ENCODE data around the gene PNPLA7. TPM values are rescaled to one million over a fixed set of nuclear protein-coding genes. Genes with fewer than 3 reads are reported as not detected.
"Not testable (repeated sequence)": the region's sequence is repeated elsewhere in the genome, so short reads cannot be mapped to it uniquely, and the experiment has no call there.

The PNPLA7 gene
- total RNA-seq, 1 experiment from 2014 or later, result 0.29 TPM

DNA sequence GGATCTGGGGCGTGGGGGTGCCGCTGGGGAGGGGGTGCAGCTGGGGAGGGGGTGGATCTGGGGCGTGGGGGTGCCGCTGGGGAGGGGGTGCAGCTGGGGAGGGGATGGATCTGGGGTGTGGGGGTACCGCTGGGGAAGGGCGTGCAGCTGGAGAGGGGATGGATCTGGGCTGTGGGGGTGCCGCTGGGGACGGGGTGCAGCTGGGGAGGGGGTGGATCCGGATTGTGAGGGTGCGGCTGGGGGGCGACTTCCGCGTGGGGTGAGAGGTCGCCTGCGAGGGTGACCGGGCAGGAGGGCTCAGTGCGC, 709 bp upstream of the PNPLA7 start:
- DNase-seq (ENCODE audit: low read depth, low spot score); in situ Hi-C loops (cut with HindIII; ENCODE audit: low pct_unique_long_range_greater_than_20kb, low sequenced_read_pairs): not testable (repeated sequence)

DNA sequence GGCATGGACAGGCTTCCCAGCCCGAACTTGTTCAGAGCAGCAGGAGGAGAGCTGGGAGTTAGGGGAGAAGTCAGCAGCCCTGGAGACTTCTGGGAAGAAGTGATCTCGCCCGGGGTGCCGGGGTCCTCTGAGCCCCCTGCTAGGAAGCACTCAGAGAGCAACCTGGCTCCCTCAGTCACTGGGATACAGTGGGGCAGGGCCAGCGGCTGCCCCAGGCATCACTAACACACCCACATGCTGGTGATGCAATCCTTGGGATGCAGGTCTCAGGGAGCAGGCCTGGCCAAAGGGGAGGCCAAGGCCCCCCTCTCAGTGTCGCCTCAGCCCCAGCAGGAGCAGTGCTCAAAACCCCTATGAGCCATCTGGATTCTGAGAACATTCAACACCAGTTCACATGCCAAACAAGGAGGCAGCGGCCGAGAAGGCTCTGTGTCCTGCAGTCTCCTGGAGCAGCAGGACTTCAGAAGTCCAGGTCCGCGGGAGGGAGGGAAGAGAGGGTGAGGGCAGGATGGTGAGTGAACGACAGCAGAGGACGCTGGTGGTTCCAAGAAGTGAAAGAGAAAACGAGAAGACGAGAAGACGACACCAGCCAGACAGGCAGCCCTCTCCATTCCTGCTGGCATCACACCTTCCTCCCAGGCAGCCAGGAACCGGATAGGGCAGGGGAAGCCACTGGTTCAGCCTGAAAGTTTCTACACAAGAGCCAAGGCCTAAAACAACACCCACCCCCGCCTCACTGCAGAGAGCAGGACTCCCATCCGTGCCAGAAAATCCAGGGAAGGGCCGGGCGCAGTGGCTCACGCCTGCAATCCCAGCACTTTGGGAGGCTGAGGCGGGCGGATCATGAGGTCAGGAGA, 2.3 kb downstream of the PNPLA7 start:
- in situ Hi-C loops (cut with HindIII; ENCODE audit: low pct_unique_long_range_greater_than_20kb, low sequenced_read_pairs), result no loop called here
- no peak for DNase-seq (ENCODE audit: low read depth, low spot score)

DNA sequence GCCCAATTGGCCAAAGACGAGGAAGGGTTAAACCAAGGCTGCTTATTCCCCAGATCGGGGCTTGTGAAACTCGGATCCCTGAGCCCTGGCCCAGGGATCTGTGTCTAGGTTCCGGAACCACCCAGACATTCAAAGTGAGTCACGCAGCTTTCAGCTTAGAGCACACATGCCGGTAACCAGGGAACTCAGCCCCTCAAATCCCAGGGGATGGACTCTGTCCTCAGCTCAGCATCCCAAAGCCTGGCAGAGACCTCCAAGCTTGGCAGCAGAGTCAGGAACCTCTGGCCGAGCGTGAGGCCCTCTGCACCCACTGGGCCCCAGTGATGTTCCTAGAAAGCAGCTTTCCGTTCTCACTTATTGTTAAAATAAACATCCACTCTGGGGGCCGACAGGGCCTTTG, 5.1 kb downstream of the PNPLA7 start:
- in situ Hi-C loops (cut with HindIII; ENCODE audit: low pct_unique_long_range_greater_than_20kb, low sequenced_read_pairs), result no loop called here
- DNase-seq (ENCODE audit: low read depth, low spot score), result no peak

DNA sequence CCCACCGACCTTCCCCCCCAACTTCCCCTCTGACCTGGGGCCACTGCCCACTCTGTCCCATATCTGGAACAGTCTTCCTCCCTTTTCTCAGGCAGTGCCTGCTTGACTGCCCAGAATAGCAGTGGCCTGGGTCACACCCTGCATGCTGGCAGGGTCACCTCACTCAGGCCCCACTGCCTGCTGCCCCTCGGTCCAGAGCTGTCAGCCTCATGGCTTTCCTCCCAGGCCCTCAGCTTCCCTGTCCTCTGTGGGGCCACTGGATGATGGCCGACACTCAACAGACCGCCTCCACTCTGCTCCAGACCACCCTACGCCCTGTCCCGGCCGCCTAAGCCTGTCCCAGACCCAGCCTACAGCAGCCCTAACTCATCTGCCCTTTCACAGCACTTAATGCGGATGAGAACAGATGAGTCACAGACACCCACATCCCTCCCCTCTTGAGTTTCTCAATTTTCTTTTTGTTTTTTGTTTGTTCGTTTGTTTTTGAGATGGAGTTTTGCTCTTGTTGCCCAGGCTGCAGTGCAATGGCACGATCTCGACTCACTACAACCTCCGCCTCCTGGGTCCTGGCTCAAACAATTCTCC, 5.9 kb downstream of the PNPLA7 start:
- no peak for DNase-seq (ENCODE audit: low read depth, low spot score)

DNA sequence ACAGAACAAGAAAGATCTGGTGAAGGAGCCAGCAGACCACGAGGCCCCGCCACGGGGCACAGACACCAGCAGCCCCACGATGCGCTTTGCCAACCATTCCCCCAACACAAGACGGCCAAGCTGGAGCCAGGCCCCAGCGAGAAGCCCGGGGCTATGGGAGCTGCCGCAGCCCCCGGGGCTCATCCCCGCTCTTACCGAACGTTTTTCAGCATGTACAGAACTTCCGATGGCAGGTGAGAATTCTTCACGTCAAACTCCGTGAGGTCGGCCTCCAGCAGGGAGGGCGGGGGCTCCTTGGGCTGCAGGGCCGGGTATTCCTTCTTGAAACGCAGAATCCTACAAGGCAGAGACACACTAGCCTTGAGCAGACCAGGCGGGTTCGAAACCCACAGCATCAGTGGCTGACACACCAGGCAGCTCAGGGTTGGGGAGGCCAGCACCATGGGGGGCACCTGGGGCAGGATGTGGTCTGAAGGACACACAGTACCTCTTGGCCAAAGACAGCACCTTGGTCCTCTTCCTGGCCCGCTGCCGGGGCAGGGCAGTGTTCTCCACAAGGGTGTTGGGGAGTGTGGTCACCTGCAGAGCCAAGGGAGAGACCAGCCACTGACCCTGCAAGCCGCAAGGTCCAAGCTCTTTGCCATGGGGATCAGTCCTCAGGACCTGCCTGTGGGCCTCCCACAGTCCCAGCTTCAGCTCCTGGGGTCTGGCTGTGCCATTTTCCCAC, 6.8 kb downstream of the PNPLA7 start:
- in situ Hi-C loops (cut with HindIII; ENCODE audit: low pct_unique_long_range_greater_than_20kb, low sequenced_read_pairs), result no loop called here
- DNase-seq (ENCODE audit: low read depth, low spot score), result no peak

More for the DNA sequence above, 5.9 kb downstream of the PNPLA7 start:
- in situ Hi-C loops (cut with HindIII; ENCODE audit: low pct_unique_long_range_greater_than_20kb, low sequenced_read_pairs), result no loop called here

DNA sequence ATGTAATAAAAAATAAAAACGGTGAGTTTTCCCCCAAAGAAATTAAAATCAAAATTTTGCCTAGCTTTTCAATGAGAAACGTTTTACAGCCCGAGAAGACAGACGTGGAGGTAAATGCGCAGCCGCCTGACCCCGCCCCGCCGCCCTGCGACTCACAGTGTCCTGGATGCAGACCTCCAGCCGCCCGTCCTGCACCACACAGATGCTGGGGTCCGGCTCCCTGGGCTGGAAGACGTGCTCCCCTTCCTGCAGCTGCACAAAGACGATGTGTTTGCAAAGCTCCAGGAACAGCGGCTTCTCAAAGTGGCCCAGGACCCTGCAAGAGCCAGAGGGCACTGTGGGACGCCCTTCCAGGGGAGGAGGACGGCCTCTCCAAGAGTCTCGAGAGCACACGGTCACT, 7.7 kb downstream of the PNPLA7 start:
- no peak for DNase-seq (ENCODE audit: low read depth, low spot score)
- in situ Hi-C loops (cut with HindIII; ENCODE audit: low pct_unique_long_range_greater_than_20kb, low sequenced_read_pairs), result no loop called here

DNA sequence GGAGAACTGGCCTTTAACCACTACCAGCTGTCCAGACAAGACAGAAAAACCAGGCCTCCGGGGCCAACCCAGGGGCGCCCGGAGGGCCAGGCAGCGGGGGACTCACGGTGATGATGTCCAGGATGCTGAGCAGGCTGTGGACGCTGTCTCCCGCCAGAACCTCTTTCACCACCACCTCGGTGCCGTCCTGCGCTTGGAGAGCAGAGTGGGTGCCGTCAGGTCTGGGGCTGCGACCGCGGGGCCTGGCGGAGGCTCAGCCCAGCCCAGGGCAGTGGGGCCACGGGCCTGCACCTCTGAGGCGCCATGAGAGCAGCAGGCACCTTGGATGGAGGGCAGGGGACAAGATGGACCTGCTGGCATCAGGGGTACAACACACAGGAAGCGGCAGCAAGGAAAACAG, 9.7 kb downstream of the PNPLA7 start:
- no peak for DNase-seq (ENCODE audit: low read depth, low spot score)
- in situ Hi-C loops (cut with HindIII; ENCODE audit: low pct_unique_long_range_greater_than_20kb, low sequenced_read_pairs), result no loop called here

DNA sequence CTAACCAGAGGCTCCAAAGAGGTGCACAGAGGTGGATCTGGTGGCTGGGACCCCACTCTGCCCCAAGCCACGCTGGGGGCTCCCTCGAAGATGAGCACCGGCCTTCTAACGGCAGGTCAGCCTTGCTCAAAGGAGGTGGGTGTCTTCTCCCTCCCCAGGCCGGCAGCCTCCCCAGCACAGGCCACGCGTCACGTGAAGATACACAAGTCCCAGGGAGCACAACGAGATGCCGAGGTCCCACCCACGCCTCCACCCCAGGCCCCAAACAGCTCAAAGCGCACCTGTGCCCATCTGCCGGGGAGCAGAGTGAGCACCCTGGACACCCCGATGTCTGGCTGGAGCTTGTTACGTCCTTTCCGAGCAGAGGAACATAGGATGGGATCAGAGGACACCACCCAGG, 12.1 kb downstream of the PNPLA7 start:
- no peak for DNase-seq (ENCODE audit: low read depth, low spot score)

DNA sequence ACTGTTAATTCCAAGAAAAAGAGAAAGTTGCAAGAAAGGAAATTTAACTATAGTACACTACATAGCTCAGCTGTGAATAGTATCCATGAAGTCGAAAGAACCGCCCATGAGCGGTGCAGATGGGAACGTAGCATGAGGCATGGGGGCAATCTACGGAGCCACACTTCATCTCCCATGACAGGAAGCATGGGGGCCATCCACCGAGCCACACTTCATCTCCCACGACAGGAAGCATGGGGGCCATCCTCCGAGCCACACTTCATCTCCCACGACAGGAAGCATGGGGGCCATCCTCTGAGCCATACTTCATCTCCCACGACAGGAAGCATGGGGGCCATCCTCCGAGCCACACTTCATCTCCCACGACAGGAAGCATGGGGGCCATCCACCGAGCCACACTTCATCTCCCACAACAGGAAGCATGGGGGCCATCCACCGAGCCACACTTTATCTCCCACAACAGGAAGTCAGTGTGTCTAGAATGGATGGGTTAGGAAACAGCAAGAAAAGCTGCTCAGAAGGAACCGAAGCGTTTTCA, 13.5 kb downstream of the PNPLA7 start:
- in situ Hi-C loops (cut with HindIII; ENCODE audit: low pct_unique_long_range_greater_than_20kb, low sequenced_read_pairs); DNase-seq (ENCODE audit: low read depth, low spot score): not testable (repeated sequence)

More for the DNA sequence above, 12.1 kb downstream of the PNPLA7 start:
- in situ Hi-C loops (cut with HindIII; ENCODE audit: low pct_unique_long_range_greater_than_20kb, low sequenced_read_pairs), result no loop called here

DNA sequence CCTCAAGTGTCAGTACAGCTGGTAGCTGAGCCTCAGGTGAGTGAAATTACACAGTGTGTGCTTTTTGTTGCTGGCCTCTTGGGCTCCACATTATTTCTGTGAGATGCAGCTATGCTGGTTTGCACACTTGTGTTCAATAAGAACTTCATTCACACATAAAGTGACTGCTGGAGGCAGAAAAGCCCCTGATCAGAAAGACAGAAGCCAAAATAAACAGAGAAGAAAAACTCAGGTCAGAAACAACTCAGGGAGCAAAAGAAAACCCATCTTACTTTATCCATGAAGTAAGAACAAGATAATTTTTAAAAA, 15.1 kb downstream of the PNPLA7 start:
- in situ Hi-C loops (cut with HindIII; ENCODE audit: low pct_unique_long_range_greater_than_20kb, low sequenced_read_pairs), result no loop called here
- DNase-seq (ENCODE audit: low read depth, low spot score), result no peak

DNA sequence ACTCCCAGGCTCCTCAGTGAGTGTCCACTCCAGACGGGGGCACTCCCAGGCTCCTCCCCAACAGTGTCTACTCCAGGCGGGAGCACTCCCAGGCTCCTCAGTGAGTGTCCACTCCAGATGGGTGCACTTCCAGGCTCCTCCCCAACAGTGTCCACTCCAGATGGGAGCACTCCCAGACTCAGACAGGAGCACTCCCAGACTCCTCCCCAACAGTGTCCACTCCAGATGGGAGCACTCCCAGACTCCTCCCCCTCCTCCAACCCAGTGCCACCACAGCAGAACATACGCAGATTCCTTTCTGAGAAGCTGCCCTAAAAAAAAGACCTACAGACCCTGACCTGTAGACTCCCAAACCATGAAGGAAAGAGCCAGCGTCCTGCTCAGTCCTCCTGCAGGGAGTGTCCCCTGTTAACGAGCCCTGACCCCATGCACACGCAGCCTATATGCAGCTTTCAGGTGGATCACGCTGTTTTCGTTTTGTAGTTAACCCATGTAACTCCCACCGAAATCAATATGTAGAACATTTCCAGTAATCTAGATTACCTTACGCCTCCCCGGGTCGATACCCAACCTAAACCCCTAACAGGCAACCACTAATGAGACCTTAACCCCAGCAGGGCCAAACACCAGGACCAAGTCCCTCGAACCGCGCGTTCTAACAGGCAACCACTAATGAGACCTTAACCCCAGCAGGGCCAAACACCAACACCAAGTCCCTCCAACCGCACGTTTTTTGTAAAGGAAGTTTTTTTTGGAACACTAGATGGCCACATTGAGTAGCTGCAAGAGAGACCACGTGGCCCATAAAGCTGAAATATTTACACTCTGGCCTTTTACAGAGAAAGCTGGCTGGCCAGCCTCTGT, 15.7 kb downstream of the PNPLA7 start:
- peak; percentile 85 for DNase-seq (ENCODE audit: low read depth, low spot score)
- in situ Hi-C loops (cut with HindIII; ENCODE audit: low pct_unique_long_range_greater_than_20kb, low sequenced_read_pairs), result no loop called here

DNA sequence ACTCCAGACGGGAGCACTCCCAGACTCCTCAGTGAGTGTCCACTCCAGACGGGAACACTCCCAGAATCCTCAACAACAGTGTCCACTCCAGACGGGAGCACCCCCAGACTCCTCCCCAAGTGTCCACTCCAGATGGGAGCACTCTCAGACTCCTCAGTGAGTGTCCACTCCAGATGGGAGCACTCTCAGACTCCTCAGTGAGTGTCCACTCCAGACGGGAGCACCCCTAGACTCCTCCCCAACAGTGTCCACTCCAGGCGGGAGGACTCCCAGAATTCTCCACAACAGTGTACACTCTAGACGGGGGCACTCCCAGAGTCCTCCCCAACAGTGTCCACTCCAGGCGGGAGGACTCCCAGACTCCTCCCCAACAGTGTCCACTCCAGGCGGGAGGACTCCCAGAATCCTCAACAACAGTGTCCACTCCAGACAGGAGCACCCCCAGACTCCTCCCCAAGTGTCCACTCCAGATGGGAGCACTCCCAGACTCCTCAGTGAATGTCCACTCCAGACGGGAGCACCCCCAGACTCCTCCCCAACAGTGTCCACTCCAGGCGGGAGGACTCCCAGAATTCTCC, 17.2 kb downstream of the PNPLA7 start:
- in situ Hi-C loops (cut with HindIII; ENCODE audit: low pct_unique_long_range_greater_than_20kb, low sequenced_read_pairs); DNase-seq (ENCODE audit: low read depth, low spot score): not testable (repeated sequence)

DNA sequence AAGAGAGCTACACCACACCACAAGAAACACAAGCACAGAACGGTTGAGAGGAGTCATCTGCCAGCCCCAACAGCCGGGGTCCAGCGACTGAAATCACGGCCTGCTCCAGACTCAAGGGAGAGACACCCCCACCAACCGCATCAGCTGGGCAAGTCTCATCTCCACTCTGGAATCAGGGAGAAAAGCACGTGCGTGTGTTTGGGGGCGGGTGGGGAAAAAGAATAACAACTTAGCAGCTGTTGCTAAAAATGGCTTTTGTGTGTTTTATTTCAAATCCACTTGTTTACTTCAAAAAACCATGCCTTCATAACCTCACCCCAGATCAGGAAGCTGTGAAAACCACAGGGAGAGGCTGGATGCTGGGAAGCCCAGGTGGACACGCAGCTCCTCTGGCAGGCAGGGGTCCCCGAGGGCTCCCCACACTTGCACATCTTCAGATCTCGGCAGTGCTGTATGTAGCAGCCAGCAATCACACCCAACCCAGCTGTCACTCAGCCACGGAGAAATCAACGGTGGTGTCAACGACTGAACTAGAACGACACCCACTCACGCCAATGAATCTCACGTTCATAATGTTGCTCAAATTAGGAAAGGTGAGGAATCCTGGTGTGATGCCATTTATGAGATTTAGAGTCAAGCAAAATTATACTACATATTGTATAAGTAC, 19.0 kb downstream of the PNPLA7 start:
- DNase-seq (ENCODE audit: low read depth, low spot score), result no peak
- in situ Hi-C loops (cut with HindIII; ENCODE audit: low pct_unique_long_range_greater_than_20kb, low sequenced_read_pairs), result no loop called here

DNA sequence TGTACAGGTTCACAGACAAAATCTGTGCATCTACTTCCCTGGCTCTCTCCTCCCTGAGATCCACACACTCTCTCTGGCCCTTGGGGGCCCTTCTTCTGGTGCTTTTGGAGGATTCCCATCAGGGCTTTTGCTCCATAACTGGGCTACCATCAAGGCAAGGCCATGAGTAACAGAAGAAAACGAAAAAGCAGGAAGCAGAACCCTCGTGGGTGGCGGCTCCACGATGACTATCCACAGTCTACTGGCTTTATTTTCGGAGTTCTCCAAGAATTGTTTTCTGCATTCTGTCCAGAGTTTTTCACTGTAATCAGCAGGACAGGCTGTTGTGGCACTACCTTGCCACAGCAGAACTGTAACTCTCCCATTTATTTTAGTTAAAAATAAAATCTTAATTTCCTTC, 19.9 kb downstream of the PNPLA7 start:
- DNase-seq (ENCODE audit: low read depth, low spot score), result no peak

DNA sequence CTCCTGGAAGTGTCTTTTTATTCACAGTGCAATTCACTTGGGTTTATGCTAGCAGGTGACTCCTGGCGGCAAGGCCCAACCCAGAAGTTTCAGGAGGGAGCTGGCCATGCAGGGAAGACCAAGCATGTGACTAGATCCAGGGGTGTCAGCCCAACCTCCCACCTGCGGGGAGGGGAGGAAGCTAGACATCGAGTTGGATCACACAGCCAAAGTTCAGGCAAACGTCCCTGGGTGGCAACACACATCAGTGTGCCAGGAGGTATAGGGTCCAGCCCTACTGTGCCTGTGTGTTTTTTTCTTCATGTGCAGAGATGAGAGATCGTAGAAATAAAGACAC, 25.3 kb downstream of the PNPLA7 start:
- in situ Hi-C loops (cut with HindIII; ENCODE audit: low pct_unique_long_range_greater_than_20kb, low sequenced_read_pairs), result no loop called here
- no peak for DNase-seq (ENCODE audit: low read depth, low spot score)

More for the DNA sequence above, 19.9 kb downstream of the PNPLA7 start:
- in situ Hi-C loops (cut with HindIII; ENCODE audit: low pct_unique_long_range_greater_than_20kb, low sequenced_read_pairs), result no loop called here

DNA sequence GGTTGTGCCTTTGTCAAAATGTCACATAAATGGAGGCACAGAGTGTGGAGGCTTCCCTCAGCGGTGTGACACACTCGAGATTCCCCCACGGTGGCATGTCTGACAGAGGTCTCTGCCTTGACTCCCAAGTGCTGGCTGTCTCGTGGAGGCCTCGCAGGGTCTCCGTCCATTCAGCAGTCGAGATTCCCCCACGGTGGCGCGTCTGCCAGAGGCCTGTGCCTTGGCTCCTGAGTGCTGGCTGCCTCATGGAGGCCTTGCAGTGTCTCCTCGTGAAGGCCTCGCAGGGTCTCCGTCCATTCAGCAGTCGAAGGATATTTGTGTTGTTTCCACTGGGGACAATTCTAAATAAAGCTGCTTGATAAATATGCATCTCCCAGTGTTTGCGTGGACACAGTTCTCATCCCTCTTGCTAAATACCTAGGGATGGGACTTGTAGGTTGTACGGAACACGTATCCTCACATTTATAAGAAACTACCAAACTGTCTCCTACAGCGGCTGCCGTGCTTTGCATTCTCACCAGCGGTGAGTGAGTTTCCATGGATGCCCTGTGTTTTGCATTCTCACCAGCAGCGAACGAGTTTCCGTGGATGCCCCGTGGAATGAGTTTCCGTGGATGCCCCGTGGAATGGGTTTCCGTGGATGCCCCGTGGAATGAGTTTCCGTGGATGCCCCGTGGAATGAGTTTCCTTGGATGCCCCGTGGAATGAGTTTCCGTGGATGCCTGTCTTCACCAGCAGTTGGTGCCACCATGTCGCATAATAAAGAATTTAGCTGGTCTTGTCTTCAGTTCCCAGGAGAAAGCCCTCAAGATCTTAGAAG, 25.8 kb downstream of the PNPLA7 start:
- in situ Hi-C loops (cut with HindIII; ENCODE audit: low pct_unique_long_range_greater_than_20kb, low sequenced_read_pairs), result no loop called here
- no peak for DNase-seq (ENCODE audit: low read depth, low spot score)
